HUES48 (cell line): ENCODE measurements around the gene ATP2B2.

Source experiments
- H3K27ac ChIP-seq: one replicate; pipeline ENCODE4 v1.7.0; 2013; ENCODE audit warnings: low read depth, low read length, inconsistent platforms
- H3K27me3 ChIP-seq: 2 replicates; pipeline ENCODE4 v1.6.1; 2013; ENCODE audit warnings: mild to moderate bottlenecking, low read length; ENCODE audit not compliant: control insufficient read depth, insufficient read depth
- H3K36me3 ChIP-seq: 2 replicates; pipeline ENCODE4 v1.6.1; 2013; ENCODE audit warnings: low read length; ENCODE audit not compliant: control insufficient read depth, insufficient read depth
- H3K4me1 ChIP-seq: 2 replicates; pipeline ENCODE4 v1.6.1; 2013; ENCODE audit warnings: mild to moderate bottlenecking, low read length; ENCODE audit not compliant: control insufficient read depth, insufficient read depth
- H3K4me3 ChIP-seq: 2 replicates; pipeline ENCODE4 v1.5.1; 2013; ENCODE audit warnings: mild to moderate bottlenecking, low read depth, low read length
- H3K9ac ChIP-seq: 2 replicates; pipeline ENCODE4 v1.6.1; 2013; ENCODE audit warnings: mild to moderate bottlenecking, low read depth, low read length, moderate library complexity
- H3K9me3 ChIP-seq: 2 replicates; pipeline ENCODE4 v1.6.1; 2013; ENCODE audit warnings: low read length; ENCODE audit not compliant: control insufficient read depth, insufficient read depth

Gene ATP2B2

GRCh38 chr3:10479311-10479710 is 26.1 kb downstream of the ATP2B2 start:
- H3K36me3 ChIP-seq: no peaks in the 10 kb centered on the region
- no peak overlapping the region for H3K27ac ChIP-seq
- no peak overlapping the region for H3K4me3 ChIP-seq
- H3K4me1 ChIP-seq: no peaks in the 10 kb centered on the region
- no peak overlapping the region for H3K9ac ChIP-seq
- no peaks in the 10 kb centered on the region for H3K27me3 ChIP-seq
- no peaks in the 10 kb centered on the region for H3K9me3 ChIP-seq

- no peaks in the 10 kb centered on the region for H3K9me3 ChIP-seq
- H3K4me1 ChIP-seq: peaks cover 5% of the 10 kb centered on the region; the same call in 1 of the 2 replicates
- H3K27me3 ChIP-seq: no peaks in the 10 kb centered on the region
- H3K27ac ChIP-seq: no peak overlapping the region
- no peak overlapping the region for H3K9ac ChIP-seq
- H3K36me3 ChIP-seq: no peaks in the 10 kb centered on the region
- H3K4me3 ChIP-seq: no peak overlapping the region
These were observed 29.4 kb downstream of the ATP2B2 start for GRCh38 chr3:10475983-10476382.

GRCh38 chr3:10474847-10475246 is 30.5 kb downstream of the ATP2B2 start:
- Histone ChIP-seq H3K9me3 (no peaks in the 10 kb centered on the region), H3K9ac (no peak overlapping the region), H3K27me3 (no peaks in the 10 kb centered on the region), H3K36me3 (no peaks in the 10 kb centered on the region), H3K4me1 (peaks cover 13% of the 10 kb centered on the region; the same call in 1 of the 2 replicates), H3K4me3 (no peak overlapping the region), H3K27ac (no peak overlapping the region)

DNA sequence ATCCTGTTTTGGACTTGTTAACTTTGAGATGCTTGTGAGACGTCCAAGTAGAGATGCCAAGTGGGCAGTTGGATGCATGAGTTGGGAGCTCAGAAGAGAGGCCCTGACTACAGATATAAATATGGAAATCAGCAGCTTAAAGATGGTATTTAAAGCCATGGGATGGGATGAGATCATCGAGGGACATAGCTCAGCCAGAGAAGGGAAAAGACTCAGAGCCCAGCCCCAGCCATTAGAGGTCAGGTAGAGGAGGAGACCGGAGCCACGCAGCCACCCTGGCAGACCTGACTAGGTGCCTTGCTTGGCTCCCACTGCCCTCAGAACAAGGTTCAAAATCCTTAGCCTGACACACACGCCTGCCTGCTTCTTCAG is 31.1 kb downstream of the ATP2B2 start:
- no peak overlapping the region for H3K4me3 ChIP-seq
- H3K27me3 ChIP-seq: no peaks in the 10 kb centered on the region

DNA sequence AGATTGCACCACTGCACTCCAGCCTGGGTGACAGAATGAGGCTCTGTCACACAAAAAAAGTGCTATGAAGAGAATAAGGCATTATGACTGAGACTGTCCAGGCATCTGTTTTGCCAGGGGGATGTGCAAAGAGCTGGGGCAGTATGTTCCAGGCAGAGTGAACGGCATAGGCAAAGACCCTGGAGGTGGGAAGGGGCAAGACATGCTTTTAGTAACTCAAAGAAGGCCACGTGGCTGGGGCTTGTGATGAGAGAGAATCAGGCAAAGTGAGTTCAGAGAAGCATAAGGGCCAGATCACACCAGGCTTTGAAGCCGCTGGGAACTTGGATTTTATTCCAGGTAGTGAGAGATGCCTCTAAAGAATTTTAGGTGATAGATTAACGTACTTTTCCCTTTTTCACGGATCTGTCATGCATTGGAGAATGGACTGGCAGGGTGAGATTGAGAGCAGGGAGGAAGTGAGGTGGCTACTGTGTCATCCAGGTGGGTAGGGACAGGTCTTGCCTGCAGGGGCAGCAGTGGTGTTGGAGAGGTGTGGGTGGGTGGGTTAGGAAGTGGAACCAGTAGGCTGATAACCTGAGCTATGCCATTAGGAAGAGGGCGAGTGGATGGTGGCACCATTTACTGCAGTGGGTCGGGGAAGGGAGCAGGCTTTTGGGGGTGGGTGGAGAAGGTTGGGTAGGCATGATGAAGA is 31.7 kb downstream of the ATP2B2 start:
- H3K27ac ChIP-seq: no peak overlapping the region
- no peaks in the 10 kb centered on the region for H3K27me3 ChIP-seq
- no peaks in the 10 kb centered on the region for H3K36me3 ChIP-seq
- no peak overlapping the region for H3K9ac ChIP-seq
- H3K4me1 ChIP-seq: peaks cover 13% of the 10 kb centered on the region; the same call in 1 of the 2 replicates
- H3K4me3 ChIP-seq: no peak overlapping the region
- H3K9me3 ChIP-seq: no peaks in the 10 kb centered on the region

More for the DNA sequence above, 31.1 kb downstream of the ATP2B2 start:
- Histone ChIP-seq H3K4me1 (peaks cover 13% of the 10 kb centered on the region; the same call in 1 of the 2 replicates), H3K27ac (no peak overlapping the region), H3K9ac (no peak overlapping the region), H3K9me3 (no peaks in the 10 kb centered on the region), H3K36me3 (no peaks in the 10 kb centered on the region)

DNA sequence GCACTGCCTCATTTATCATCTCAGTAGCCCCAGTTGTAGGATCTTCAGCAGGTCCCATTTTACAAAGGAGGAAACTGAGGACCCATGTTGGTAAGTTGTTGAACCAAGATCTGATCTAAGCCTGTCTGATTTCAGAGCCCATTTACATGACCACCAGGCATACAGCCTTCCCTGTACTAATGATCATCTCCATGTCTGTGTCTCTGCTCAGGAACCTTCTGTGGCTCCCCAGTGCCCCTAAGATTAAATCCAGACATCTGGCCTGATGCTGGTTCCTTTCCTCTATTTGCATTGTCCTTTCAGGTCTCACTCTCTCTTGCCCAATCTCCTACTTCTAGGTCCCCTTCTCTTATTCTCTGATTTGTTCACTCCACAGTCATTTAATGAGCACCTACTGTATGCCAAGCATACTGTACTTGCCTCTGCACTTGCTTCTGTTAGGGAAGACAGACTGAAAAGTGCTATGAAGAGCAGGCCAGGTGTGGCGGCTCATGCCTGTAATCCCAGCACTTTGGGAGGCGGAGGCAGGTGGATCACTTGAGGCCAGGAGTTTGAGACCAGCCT is 32.4 kb downstream of the ATP2B2 start:
- Histone ChIP-seq H3K27ac (no peak overlapping the region), H3K4me1 (peaks cover 13% of the 10 kb centered on the region; the same call in 1 of the 2 replicates), H3K9me3 (no peaks in the 10 kb centered on the region), H3K4me3 (no peak overlapping the region), H3K9ac (no peak overlapping the region), H3K27me3 (no peaks in the 10 kb centered on the region), H3K36me3 (no peaks in the 10 kb centered on the region)

- no peaks in the 10 kb centered on the region for H3K27me3 ChIP-seq
- peaks cover 13% of the 10 kb centered on the region; the same call in 1 of the 2 replicates for H3K4me1 ChIP-seq
- no peaks in the 10 kb centered on the region for H3K36me3 ChIP-seq
- H3K9me3 ChIP-seq: no peaks in the 10 kb centered on the region
- peak overlapping the region; percentile 41; the same call in 1 of the 2 replicates for H3K4me3 ChIP-seq
- no peak overlapping the region for H3K27ac ChIP-seq
- H3K9ac ChIP-seq: no peak overlapping the region
These were observed 34.2 kb downstream of the ATP2B2 start for GRCh38 chr3:10471054-10471688.

DNA sequence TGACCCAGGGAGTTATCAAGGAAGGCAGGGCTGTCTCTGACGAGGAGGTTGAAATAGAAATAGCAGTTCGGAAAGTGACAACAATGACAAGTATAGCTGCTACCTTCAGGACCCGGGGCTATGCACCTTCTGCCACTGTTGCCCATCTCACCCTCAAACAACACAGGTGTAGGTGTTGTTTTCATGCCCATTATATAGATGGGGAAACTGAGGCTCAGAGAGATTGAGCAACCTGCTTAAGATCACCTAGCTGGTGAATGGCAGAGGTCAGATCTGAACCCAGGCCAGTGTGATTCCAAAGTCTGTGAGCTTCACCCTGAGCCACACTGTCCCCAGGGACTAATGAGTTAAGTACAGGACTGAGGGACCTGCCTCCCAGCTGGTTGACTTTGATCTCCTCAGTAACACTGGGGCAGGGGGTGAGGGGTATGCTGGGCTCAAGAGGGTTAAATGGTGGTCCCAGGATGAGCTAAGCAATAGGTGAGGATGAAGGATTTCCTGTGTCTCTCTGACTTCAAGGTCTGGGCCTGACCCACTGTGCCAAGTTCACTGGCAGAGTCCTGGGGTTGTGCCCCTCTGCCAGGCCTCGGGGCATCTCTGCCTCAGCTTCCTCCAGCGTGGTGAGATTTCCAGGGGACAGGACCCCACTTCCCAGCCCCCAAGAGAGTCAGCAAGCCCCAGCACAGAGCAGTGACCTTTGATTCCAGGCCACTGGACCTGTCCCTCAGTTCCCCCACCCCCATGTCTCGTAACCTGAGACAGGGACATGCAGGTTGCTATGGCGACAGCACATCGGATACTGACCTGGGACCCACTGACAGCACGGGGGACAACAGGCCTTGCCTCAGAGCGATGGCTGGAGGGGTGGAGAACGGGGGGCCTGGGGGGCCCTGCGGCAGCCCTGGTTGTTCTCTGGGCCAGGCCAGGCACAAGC is 35.0 kb downstream of the ATP2B2 start:
- Histone ChIP-seq H3K9ac (no peak overlapping the region), H3K36me3 (no peaks in the 10 kb centered on the region), H3K9me3 (no peaks in the 10 kb centered on the region), H3K27me3 (no peaks in the 10 kb centered on the region), H3K27ac (no peak overlapping the region), H3K4me1 (peaks cover 13% of the 10 kb centered on the region; the same call in 1 of the 2 replicates), H3K4me3 (no peak overlapping the region)

DNA sequence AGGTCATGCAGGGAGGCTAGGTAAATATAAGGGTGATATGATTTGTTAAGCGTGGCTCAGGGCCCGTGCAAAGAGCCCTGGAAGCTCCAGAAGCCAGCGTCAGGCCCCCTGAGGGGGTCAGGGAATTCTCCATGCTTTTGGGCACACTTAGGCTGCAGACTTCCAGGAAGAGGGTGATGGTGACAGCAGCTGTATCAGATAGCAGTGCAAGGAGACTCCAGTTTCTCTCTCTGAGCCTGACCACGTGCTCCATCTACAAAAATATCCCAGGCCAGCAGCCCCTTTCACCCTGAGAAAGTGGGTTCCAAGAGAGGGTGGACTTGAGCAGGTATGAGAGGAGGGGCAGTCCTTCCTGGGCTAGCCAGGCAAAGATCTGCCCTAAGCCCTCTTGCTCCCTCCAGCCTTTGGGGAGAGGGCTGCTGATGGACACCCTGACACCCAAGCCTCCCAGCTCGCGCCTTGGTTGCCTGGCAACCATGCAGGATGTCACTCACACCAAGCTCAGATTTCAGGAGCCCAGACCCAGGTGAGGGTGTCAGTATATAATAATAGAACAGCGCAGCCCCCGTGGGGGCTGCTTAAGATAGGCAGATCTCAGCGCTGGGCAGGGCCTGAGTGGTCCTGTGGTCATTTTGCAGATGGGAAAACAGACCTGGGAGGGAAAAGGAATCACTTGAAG is 35.8 kb downstream of the ATP2B2 start:
- Histone ChIP-seq H3K27ac (no peak overlapping the region), H3K9ac (no peak overlapping the region), H3K9me3 (no peaks in the 10 kb centered on the region), H3K4me3 (no peak overlapping the region), H3K36me3 (no peaks in the 10 kb centered on the region), H3K4me1 (peaks cover 13% of the 10 kb centered on the region; the same call in 1 of the 2 replicates), H3K27me3 (no peaks in the 10 kb centered on the region)

- no peak overlapping the region for H3K4me3 ChIP-seq
- H3K27me3 ChIP-seq: no peaks in the 10 kb centered on the region
- no peak overlapping the region for H3K27ac ChIP-seq
- peaks cover 13% of the 10 kb centered on the region; the same call in 1 of the 2 replicates for H3K4me1 ChIP-seq
- H3K9me3 ChIP-seq: no peaks in the 10 kb centered on the region
- no peak overlapping the region for H3K9ac ChIP-seq
- no peaks in the 10 kb centered on the region for H3K36me3 ChIP-seq
These were observed 36.6 kb downstream of the ATP2B2 start for GRCh38 chr3:10468613-10469354.
